HEK293 (cell line): ENCODE measurements around the gene TOM1L2.
"Not testable (repeated sequence)": the region's sequence is repeated elsewhere in the genome, so short reads cannot be mapped to it uniquely, and the experiment has no call there.

ENCODE experiments used
- CTCF ChIP-seq: fragments of 450-650 bp; formaldehyde crosslinking; IDR thresholded peaks from 2 replicates; pipeline ENCODE4 v1.5.1; 2016; ENCODE audit warnings: missing biosample characterization, missing genetic modification characterization
- KLF9 ChIP-seq: fragments of 450-650 bp; formaldehyde crosslinking; IDR thresholded peaks from 2 replicates; pipeline ENCODE4 v1.5.1; 2016; ENCODE audit warnings: missing biosample characterization, missing genetic modification characterization, low read depth
- PATZ1 ChIP-seq: fragments of 450-650 bp; formaldehyde crosslinking; IDR thresholded peaks from 2 replicates; pipeline ENCODE4 v1.5.1; 2016; ENCODE audit warnings: missing biosample characterization, missing genetic modification characterization
- SP2 ChIP-seq: fragments of 450-650 bp; formaldehyde crosslinking; IDR thresholded peaks from 2 replicates; pipeline ENCODE4 v1.5.1; 2016; ENCODE audit warnings: missing biosample characterization, missing genetic modification characterization
- SP3 ChIP-seq: fragments of 450-650 bp; formaldehyde crosslinking; IDR thresholded peaks from 2 replicates; pipeline ENCODE4 v1.5.1; 2016; ENCODE audit warnings: missing biosample characterization, missing genetic modification characterization
- ZNF324 ChIP-seq: fragments of 450-650 bp; formaldehyde crosslinking; IDR thresholded peaks from 2 replicates; pipeline ENCODE4 v1.5.1; 2016; ENCODE audit warnings: missing biosample characterization, missing genetic modification characterization

- TF ChIP-seq CTCF (tag by site-specific recombination); SP2 (tag by site-specific recombination); KLF9; SP3 (tag by site-specific recombination); ZNF324 (tag by site-specific recombination); PATZ1 (tag by site-specific recombination): not testable (repeated sequence)
Observed at GRCh38 chr17:17995887-17996286, 23.7 kb upstream of the TOM1L2 start.
